Measurements from ENCODE around the gene SETD3.

The SETD3 gene

GRCh38 chr14:99506276-99506675, 25.6 kb upstream of the SETD3 start:
- Histone ChIP-seq H3K79me2 (ENCODE audit: insufficient read depth, low read length) (no peaks in the 10 kb centered on the region), H3K9me2 (ENCODE audit: low read depth, low read length) (no peaks in the 10 kb centered on the region), H3K4me3 (ENCODE audit: low read depth, low read length, poor library complexity, severe bottlenecking) (no peak overlapping the region), H3K9ac (ENCODE audit: low read length) (no peak overlapping the region), H3K27me3 (ENCODE audit: insufficient read depth, low read length) (no peaks in the 10 kb centered on the region), H3K9me3 (ENCODE audit: low read length) (no peaks in the 10 kb centered on the region), H3K27ac (ENCODE audit: low read depth, low read length, poor library complexity, severe bottlenecking) (no peak overlapping the region), H3K36me3 (ENCODE audit: insufficient read depth, low read length) (peaks cover 85% of the 10 kb centered on the region), H4K20me1 (ENCODE audit: insufficient read depth, low read length) (no peaks in the 10 kb centered on the region), H2AFZ (ENCODE audit: low read length) (no peak overlapping the region), H3F3A (ENCODE audit: insufficient read depth, low read length) (no peaks in the 10 kb centered on the region), H3K4me1 (ENCODE audit: insufficient read depth, low read length, severe bottlenecking) (no peaks in the 10 kb centered on the region), H3K4me2 (ENCODE audit: low read length) (no peak overlapping the region)
- TF ChIP-seq CTCF (IDR thresholded peaks at IDR 0.05; ENCODE audit: low read length), result no peak
- TF ChIP-seq EZH2 (IDR thresholded peaks at IDR 0.05; ENCODE audit: borderline replicate concordance, low read length), result no peak

- H3K27ac ChIP-seq (ENCODE audit: low read depth, low read length, poor library complexity, severe bottlenecking), result no peak overlapping the region
- no peak overlapping the region for H2AFZ ChIP-seq (ENCODE audit: low read length)
- no peaks in the 10 kb centered on the region for H3K9me3 ChIP-seq (ENCODE audit: low read length)
- no peaks in the 10 kb centered on the region for H3F3A ChIP-seq (ENCODE audit: insufficient read depth, low read length)
- H3K9ac ChIP-seq (ENCODE audit: low read length), result no peak overlapping the region
- no peaks in the 10 kb centered on the region for H3K27me3 ChIP-seq (ENCODE audit: insufficient read depth, low read length)
- no peak overlapping the region for H3K4me3 ChIP-seq (ENCODE audit: low read depth, low read length, poor library complexity, severe bottlenecking)
- TF ChIP-seq EZH2 (IDR thresholded peaks at IDR 0.05; ENCODE audit: borderline replicate concordance, low read length) (no peak), CTCF (IDR thresholded peaks at IDR 0.05; ENCODE audit: low read length) (no peak)
- no peaks in the 10 kb centered on the region for H3K79me2 ChIP-seq (ENCODE audit: insufficient read depth, low read length)
- H3K9me2 ChIP-seq (ENCODE audit: low read depth, low read length), result no peaks in the 10 kb centered on the region
- H3K4me2 ChIP-seq (ENCODE audit: low read length), result no peak overlapping the region
- H3K36me3 ChIP-seq (ENCODE audit: insufficient read depth, low read length), result peaks cover 97% of the 10 kb centered on the region
- no peaks in the 10 kb centered on the region for H4K20me1 ChIP-seq (ENCODE audit: insufficient read depth, low read length)
- H3K4me1 ChIP-seq (ENCODE audit: insufficient read depth, low read length, severe bottlenecking), result no peaks in the 10 kb centered on the region
These were observed 24.4 kb upstream of the SETD3 start for GRCh38 chr14:99505089-99505488.

DNA sequence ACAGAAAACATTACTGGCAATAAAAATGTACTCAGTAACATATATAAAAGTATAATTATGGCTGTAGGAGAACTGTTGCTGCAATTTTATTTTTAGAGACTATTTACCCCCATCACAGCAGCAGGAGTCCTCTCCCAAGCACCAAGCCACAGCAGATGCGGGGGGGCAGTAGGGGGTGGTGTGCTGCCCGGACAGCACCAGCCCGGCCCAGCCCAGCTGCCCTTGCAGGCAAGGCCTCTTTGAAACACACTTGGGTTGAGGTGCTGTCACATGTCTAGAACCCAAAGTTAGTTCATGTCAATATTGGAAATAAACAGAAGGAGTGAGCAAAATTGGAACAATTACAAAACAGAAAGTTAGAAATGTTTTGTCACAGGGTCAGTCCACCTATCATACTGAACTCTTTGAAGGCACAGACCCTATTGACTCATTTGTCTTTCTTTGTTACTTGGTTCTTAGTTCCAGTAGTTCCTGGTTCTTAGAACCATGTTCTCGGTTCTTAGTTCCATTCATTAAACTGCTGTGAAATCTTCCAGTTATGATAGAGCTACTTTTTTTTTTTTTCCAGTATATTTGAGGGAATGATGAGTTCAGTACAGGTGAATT, 23.3 kb upstream of the SETD3 start:
- no peaks in the 10 kb centered on the region for H3F3A ChIP-seq (ENCODE audit: insufficient read depth, low read length)
- H3K9ac ChIP-seq (ENCODE audit: low read length), result no peak overlapping the region
- no peaks in the 10 kb centered on the region for H3K4me1 ChIP-seq (ENCODE audit: insufficient read depth, low read length, severe bottlenecking)
- H3K27ac ChIP-seq (ENCODE audit: low read depth, low read length, poor library complexity, severe bottlenecking), result no peak overlapping the region
- H3K9me2 ChIP-seq (ENCODE audit: low read depth, low read length), result no peaks in the 10 kb centered on the region
- H3K79me2 ChIP-seq (ENCODE audit: insufficient read depth, low read length), result no peaks in the 10 kb centered on the region
- H3K27me3 ChIP-seq (ENCODE audit: insufficient read depth, low read length), result no peaks in the 10 kb centered on the region
- no peak overlapping the region for H3K4me3 ChIP-seq (ENCODE audit: low read depth, low read length, poor library complexity, severe bottlenecking)
- no peaks in the 10 kb centered on the region for H3K9me3 ChIP-seq (ENCODE audit: low read length)
- no peak overlapping the region for H3K4me2 ChIP-seq (ENCODE audit: low read length)
- H3K36me3 ChIP-seq (ENCODE audit: insufficient read depth, low read length), result peaks cover 95% of the 10 kb centered on the region
- no peak for TF ChIP-seq CTCF (IDR thresholded peaks at IDR 0.05; ENCODE audit: low read length)
- no peak for TF ChIP-seq EZH2 (IDR thresholded peaks at IDR 0.05; ENCODE audit: borderline replicate concordance, low read length)
- H4K20me1 ChIP-seq (ENCODE audit: insufficient read depth, low read length), result no peaks in the 10 kb centered on the region
- H2AFZ ChIP-seq (ENCODE audit: low read length), result no peak overlapping the region

All from OCI-LY1 (cell line).